ENCODE data around the gene CASS4. TPM values are rescaled to one million over a fixed set of nuclear protein-coding genes. Genes with fewer than 3 reads are reported as not detected.

Gene CASS4
- total RNA-seq, 1 donor from 2014 or later = not detected

- Mint-ChIP-seq H3K36me3 (ENCODE audit: low read depth, unreplicated experiment) (no peaks in the 10 kb centered on the region), H3K27ac (ENCODE audit: unreplicated experiment) (no peak overlapping the region), H3K4me1 (ENCODE audit: unreplicated experiment) (no peaks in the 10 kb centered on the region)
Measured at GRCh38 chr20:56378386-56378785, 33.7 kb upstream of the CASS4 start.

GRCh38 chr20:56380375-56380774 is 31.7 kb upstream of the CASS4 start:
- Mint-ChIP-seq H3K27me3 (ENCODE audit: unreplicated experiment) (no peaks in the 10 kb centered on the region), H3K4me1 (ENCODE audit: unreplicated experiment) (no peaks in the 10 kb centered on the region), H3K4me3 (ENCODE audit: unreplicated experiment) (no peak overlapping the region), H3K9me3 (ENCODE audit: unreplicated experiment) (no peaks in the 10 kb centered on the region), H3K27ac (ENCODE audit: unreplicated experiment) (no peak overlapping the region), H3K36me3 (ENCODE audit: low read depth, unreplicated experiment) (no peaks in the 10 kb centered on the region)
- TF ChIP-seq CTCF (IDR thresholded peaks at IDR 0.05; ENCODE audit: unreplicated experiment) = no peak
- DNase-seq (ENCODE audit: low spot score) = no peak

More at GRCh38 chr20:56378386-56378785, 33.7 kb upstream of the CASS4 start:
- Mint-ChIP-seq H3K4me3 (ENCODE audit: unreplicated experiment) (no peak overlapping the region), H3K27me3 (ENCODE audit: unreplicated experiment) (peaks cover 1% of the 10 kb centered on the region), H3K9me3 (ENCODE audit: unreplicated experiment) (no peaks in the 10 kb centered on the region)
- TF ChIP-seq CTCF (IDR thresholded peaks at IDR 0.05; ENCODE audit: unreplicated experiment) = no peak
- no peak for DNase-seq (ENCODE audit: low spot score)

DNA sequence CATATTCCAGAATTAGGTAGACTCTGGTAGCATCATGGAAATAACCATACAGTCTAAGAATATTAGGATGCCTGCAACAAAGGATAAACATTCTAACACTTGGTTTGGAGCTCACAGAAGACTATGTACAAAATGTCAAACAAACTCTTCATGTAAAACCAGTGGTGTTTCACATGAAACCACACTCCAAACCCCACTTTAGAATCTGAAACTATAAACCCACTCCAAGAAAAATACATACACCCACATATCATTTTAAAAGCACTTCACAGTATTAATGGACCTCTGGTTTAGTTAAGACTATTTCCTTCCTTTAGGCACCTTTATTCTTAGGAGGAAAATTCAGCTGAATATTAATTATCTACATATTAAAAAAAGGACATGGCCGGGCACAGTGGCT is 30.6 kb upstream of the CASS4 start:
- Mint-ChIP-seq H3K4me1 (ENCODE audit: unreplicated experiment) (no peaks in the 10 kb centered on the region), H3K9me3 (ENCODE audit: unreplicated experiment) (no peaks in the 10 kb centered on the region)

DNA sequence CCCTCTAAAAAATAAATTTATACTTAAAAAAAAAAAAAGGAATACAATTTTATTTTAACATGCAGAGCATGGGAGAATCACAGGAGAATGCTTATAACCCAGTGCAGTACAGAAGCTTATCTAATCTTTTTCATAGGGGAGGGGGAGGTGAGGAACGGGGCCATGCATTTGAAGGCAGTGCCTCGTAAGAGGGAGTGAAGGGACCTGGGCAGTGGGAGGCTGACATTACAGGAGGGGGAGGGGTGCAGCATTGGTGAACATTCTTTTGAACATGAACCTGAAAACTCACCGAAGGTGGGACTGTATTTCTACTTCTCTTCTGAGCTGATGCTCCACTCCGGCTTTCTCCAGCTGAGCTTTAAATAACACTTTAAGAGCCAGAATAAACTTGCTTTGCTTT is 29.4 kb upstream of the CASS4 start:
- Mint-ChIP-seq H3K4me3 (ENCODE audit: unreplicated experiment) (no peak overlapping the region), H3K4me1 (ENCODE audit: unreplicated experiment) (no peaks in the 10 kb centered on the region), H3K27me3 (ENCODE audit: unreplicated experiment) (no peaks in the 10 kb centered on the region), H3K36me3 (ENCODE audit: low read depth, unreplicated experiment) (peaks cover 3% of the 10 kb centered on the region), H3K27ac (ENCODE audit: unreplicated experiment) (no peak overlapping the region), H3K9me3 (ENCODE audit: unreplicated experiment) (no peaks in the 10 kb centered on the region)
- TF ChIP-seq CTCF (IDR thresholded peaks at IDR 0.05; ENCODE audit: unreplicated experiment) = no peak
- DNase-seq (ENCODE audit: low spot score) = no peak

More for the DNA sequence above, 30.6 kb upstream of the CASS4 start:
- DNase-seq (ENCODE audit: low spot score) = no peak
- no peak for TF ChIP-seq CTCF (IDR thresholded peaks at IDR 0.05; ENCODE audit: unreplicated experiment)
- Mint-ChIP-seq H3K27me3 (ENCODE audit: unreplicated experiment) (no peaks in the 10 kb centered on the region), H3K4me3 (ENCODE audit: unreplicated experiment) (no peak overlapping the region), H3K36me3 (ENCODE audit: low read depth, unreplicated experiment) (peaks cover 3% of the 10 kb centered on the region), H3K27ac (ENCODE audit: unreplicated experiment) (no peak overlapping the region)

GRCh38 chr20:56383334-56383733 is 28.7 kb upstream of the CASS4 start:
- Mint-ChIP-seq H3K4me1 (ENCODE audit: unreplicated experiment) (no peaks in the 10 kb centered on the region), H3K36me3 (ENCODE audit: low read depth, unreplicated experiment) (peaks cover 3% of the 10 kb centered on the region), H3K4me3 (ENCODE audit: unreplicated experiment) (no peak overlapping the region), H3K27ac (ENCODE audit: unreplicated experiment) (no peak overlapping the region), H3K9me3 (ENCODE audit: unreplicated experiment) (no peaks in the 10 kb centered on the region), H3K27me3 (ENCODE audit: unreplicated experiment) (no peaks in the 10 kb centered on the region)
- no peak for TF ChIP-seq CTCF (IDR thresholded peaks at IDR 0.05; ENCODE audit: unreplicated experiment)
- DNase-seq (ENCODE audit: low spot score) = no peak

Measured in endothelial cell (in vitro differentiated cells).